Fibroblast of skin of right biceps (primary cell): ENCODE measurements around the gene MUC15.

Experiments used
- DNase-seq: peaks from one replicate; pipeline ENCODE4 v3.0.0-alpha.2; 2013

The MUC15 gene

GRCh38 chr11:26573896-26574295 is 1.8 kb upstream of the MUC15 start:
- DNase-seq, result no peak

DNA sequence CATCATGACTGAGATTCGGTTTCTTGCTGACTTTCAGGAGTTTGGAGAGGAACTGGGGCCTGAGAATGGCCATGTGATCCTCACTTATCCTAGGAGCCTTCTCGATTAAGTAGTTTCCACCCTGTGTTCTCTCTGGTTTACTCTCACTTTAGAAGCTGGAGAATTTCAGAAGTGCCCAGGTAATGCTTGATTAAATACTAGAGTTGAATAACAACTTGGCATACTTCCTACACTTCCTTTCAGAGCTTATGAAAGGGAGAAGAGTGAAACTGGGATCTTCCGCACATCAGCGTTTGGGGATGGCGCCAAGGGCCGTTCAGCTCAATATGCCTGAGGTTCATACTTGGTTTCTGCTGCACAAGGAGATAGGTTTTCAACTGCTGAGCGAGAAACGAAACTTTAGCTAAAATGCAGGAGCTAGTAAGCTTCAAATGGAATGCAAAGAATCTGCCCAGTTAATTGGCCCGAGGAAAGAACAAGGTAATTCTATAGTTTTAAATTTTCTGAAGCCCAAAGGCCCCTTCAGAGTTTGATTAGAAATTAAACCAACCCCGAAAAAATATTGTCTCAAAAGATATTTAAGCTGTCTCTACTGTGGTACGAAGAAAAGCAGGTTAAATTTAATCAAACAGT is 823 bp upstream of the MUC15 start:
- no peak for DNase-seq

- DNase-seq, result no peak
These were observed 2.4 kb downstream of the MUC15 start for GRCh38 chr11:26569646-26570045.

- DNase-seq, result no peak
These were observed 13.9 kb downstream of the MUC15 start for GRCh38 chr11:26558190-26558589.

DNA sequence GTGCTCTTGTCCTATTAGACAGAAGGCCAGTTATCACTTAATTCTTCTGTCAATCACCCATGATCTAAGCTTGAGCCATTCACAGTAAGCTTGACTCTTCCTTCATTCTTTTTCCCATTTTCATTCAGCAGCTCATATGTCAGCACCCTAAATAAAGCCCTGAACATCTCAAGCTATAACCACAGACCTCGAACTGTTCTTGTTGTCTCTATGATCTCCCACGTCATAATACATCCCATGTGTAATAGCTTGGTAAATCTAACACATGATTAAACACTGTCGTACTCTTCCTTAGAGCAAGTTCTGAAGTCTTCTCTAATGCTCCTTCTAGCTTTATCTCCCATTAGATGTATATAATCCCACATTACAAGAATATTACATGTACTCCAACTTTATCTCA is 14.4 kb downstream of the MUC15 start:
- DNase-seq, result no peak

DNA sequence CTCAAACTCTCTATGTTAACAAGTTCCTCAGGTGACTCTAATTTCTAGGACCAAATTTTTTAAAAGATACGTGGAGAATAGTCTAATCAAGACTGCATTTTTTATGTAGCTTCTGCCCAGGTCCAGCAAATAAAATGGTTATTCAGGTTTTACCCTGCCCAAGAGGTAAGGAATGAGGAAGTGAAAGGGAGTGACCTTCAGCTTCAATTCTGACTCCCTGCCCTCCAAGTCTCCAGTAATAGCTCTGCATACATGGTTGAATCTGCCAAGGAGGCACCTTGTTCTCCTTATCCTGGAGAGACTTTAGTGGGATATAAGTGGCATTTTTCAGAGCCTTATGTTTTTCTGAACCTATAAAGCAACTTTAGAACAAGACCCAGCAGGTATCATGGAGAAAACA is 15.5 kb downstream of the MUC15 start:
- DNase-seq, result no peak

DNA sequence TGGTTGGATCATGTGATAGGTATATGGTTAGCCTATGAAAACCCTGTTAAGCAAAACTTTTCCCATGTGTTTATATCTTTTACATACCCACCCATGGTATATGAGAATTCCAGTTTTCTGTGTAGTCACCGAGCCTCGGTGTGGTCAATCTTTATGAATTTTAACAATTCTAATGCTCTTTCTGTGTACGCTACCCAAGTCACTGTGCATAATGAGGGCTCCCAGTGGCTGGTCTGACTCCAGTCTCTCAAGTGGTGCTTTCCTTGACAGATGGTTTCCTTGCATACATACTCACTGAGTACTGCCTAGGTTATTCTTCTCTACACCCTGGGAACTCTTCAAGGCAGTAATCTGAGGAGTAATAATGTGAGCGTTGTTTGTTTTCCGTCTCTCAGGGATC is 17.6 kb downstream of the MUC15 start:
- no peak for DNase-seq

DNA sequence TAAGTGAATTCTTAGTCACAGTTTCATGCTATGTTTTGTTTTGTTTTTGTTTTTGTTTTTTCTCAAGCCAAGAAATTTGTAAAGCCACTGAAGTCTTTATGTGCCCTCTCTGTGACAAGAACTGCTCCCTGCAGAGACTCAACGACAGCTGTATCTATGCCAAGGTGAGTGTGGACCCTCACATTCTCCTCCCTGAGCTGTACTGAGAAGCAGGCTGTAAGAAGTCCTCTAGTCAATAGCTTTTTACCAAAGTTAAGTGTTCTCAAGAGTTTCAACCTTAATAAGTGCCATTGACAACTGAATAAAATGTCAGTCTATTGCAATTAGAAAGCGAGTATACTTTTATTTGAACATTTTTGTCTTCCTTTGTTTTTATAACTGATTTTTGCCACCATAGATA is 18.9 kb downstream of the MUC15 start:
- DNase-seq, result no peak

- peak; percentile 26 for DNase-seq
These were observed 20.8 kb downstream of the MUC15 start for GRCh38 chr11:26551186-26551801.

GRCh38 chr11:26550022-26550421 is 22.0 kb downstream of the MUC15 start:
- DNase-seq, result no peak

DNA sequence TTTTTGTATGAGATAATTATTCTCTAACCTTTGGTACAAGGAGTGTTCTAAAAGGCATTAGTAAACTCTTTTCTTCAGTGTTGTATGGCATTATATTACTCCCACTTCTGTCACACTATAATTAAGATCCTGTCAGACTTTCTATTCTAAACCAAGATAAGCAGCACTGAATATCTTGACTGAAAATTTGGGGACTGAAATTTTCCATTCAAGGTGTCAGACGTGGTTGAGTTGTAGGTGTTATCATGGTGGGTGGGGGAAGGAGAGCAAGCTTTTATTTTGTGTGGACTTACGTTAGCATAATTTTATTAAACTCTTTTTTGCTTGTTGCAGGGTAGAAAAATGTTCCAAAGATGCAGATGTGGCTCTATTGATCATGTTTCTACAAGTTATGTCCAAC is 22.9 kb downstream of the MUC15 start:
- no peak for DNase-seq

DNA sequence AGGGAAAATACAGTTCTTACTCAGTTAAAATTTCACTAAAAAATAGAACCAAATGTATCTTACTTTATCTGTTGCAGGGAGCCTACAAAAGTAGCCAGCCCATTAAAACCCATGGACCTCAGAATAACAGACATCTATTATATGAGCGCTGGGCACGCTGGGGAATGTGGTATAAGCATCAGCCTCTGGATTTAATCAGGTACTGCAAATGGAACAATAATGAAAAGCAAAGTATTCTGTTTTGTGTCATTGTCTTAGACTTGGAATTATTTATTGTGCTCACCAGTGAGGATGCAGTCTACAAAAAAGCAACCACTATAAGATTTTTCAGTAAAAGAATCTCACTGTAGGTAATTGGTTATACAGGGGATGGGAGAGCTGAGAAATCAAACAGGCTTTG is 30.2 kb downstream of the MUC15 start:
- DNase-seq, result no peak

DNA sequence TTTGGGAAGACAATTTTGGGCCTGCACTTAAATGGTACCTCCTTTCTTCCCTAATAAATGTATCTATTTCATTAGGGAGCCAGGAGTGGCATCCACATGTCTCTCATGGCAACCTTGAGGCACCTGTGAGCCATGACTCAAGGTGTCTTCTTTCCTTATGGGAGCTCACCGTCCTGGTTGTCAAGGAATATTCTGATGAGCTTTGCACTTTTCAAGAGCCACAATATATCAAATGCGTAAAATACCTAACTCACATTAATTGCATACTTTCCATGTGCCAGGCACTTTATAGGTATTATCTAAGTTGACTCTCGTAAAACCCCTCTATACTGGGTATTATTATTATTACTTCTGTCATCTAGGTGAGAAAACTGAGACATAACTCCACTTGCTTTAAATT is 32.5 kb downstream of the MUC15 start:
- no peak for DNase-seq

- no peak for DNase-seq
These were observed 34.7 kb downstream of the MUC15 start for GRCh38 chr11:26537341-26537740.

- DNase-seq, result no peak
These were observed 44.4 kb downstream of the MUC15 start for GRCh38 chr11:26527685-26528084.

DNA sequence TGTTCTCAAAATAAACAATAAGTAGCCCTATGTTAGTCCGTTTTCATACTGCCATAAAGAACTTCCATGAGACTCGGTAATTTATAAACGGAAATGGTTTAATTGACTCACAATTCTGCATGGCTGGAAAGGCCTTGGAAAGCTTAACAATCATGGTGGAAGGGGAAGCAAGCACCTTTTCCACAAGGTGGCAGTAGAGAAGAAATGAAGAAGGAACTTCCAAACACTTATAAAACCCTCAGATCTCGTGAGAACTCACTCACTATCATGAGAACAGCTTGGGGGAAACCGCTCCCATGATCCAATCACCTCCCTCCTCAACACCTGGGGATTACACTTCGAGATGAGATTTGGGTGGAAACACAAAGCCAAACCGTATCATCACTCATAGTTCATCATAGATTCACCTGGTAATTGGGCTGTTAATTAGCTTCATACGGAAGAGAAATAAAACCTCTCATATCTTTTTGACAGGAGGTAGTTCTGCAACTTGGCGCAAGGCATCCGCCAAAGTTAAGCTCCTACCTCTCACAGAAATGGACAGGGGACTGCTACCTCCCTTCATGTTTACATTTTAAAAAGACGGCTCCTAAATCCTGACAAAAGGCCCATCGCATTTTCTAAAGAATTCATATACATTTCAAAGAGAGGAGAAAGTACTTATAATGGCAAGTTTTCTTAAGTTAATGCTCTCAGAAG is 49.0 kb downstream of the MUC15 start:
- peak; percentile 14 for DNase-seq

DNA sequence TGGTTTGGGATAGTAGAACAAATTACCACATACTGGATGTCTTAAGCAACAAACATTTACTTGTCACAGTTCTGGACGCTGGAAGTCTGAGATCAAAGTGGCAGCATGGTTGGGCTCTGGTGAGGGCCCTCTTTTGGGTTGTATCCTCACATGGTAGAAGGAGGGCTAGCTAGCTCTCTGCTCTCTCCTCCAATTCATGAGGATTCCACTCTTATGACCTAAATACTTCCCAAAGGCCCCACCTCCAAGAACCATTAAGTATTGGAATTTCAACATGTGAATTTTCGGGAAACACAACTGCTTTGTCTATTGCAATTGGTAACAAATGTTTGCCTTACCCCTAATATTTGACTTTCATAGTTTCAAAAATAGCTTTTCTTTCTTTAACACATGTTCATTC is 52.6 kb downstream of the MUC15 start:
- DNase-seq, result no peak

GRCh38 chr11:26512196-26512595 is 59.9 kb downstream of the MUC15 start:
- DNase-seq, result no peak

DNA sequence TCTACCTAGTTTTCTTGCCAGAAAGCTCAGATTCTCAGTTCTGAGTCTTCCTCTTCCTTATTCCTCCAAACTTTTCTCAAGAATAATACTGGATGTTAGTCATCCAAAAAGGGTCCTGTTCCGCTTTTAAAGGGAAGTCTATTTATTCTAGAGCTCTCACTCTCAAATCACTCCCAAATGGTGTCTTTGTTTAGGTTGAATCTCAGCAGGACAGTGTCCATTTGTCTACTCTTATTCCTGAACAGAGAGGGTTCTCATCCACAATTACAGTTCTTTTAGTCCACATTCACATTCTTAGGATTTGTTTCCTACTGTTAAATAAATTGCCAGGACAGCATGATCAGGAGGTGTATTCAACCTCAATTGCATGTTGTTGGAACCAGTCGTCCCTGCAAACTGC is 61.3 kb downstream of the MUC15 start:
- DNase-seq, result no peak

GRCh38 chr11:26510164-26510563 is 61.9 kb downstream of the MUC15 start:
- DNase-seq, result no peak
